Mesenchymal stem cell (in vitro differentiated cells and primary cell): Measurements from ENCODE around the gene FURIN.
"Not testable (repeated sequence)": the region's sequence is repeated elsewhere in the genome, so short reads cannot be mapped to it uniquely, and the experiment has no call there.

ENCODE experiments used
- DNase-seq: peaks from one replicate; pipeline ENCODE4 v3.0.0-alpha.2; 2013
- H2AFZ ChIP-seq: one replicate; pipeline ENCODE4 v1.6.1; 2013; ENCODE audit warnings: low read depth, mild to moderate bottlenecking, control low read depth, inconsistent platforms, low read length, moderate library complexity
- H2AK5ac ChIP-seq: 2 replicates; pipeline ENCODE4 v1.6.1; 2013; ENCODE audit warnings: low read length, moderate library complexity, mild to moderate bottlenecking, inconsistent platforms; ENCODE audit not compliant: severe bottlenecking
- H2BK120ac ChIP-seq: one replicate; pipeline ENCODE4 v1.6.1; 2013; ENCODE audit warnings: low read depth, mild to moderate bottlenecking, inconsistent platforms, low read length, moderate library complexity
- H2BK12ac ChIP-seq, 2 experiments: one replicate each; pipeline ENCODE4 v1.6.1; 2013; ENCODE audit warnings: inconsistent platforms in 2 of 2, low read length in 2 of 2, mild to moderate bottlenecking in 2 of 2, moderate library complexity in 2 of 2, control low read depth in 1 of 2
- H2BK15ac ChIP-seq: one replicate; pipeline ENCODE4 v1.6.1; 2013; ENCODE audit warnings: mild to moderate bottlenecking, low read depth, inconsistent platforms; ENCODE audit not compliant: poor library complexity, severe bottlenecking
- H2BK5ac ChIP-seq: 2 replicates; pipeline ENCODE4 v1.6.1; 2013; ENCODE audit warnings: low read depth, mild to moderate bottlenecking, low read length, control low read depth, inconsistent platforms; ENCODE audit not compliant: poor library complexity, severe bottlenecking
- H3K14ac ChIP-seq, 2 experiments: one replicate each; pipeline ENCODE4 v1.6.1; 2013; ENCODE audit warnings: inconsistent platforms in 2 of 2, low read length in 2 of 2, control low read depth in 1 of 2, mild to moderate bottlenecking in 1 of 2, moderate library complexity in 1 of 2
- H3K18ac ChIP-seq, 2 experiments: one replicate each; pipeline ENCODE4 v1.6.1; 2013; ENCODE audit warnings: inconsistent platforms in 2 of 2, low read length in 2 of 2, control low read depth in 1 of 2, low read depth in 1 of 2, mild to moderate bottlenecking in 1 of 2
- H3K23ac ChIP-seq, 2 experiments: one replicate each; pipeline ENCODE4 v1.6.1; 2013; ENCODE audit warnings: inconsistent platforms in 2 of 2, low read length in 2 of 2, mild to moderate bottlenecking in 2 of 2, moderate library complexity in 2 of 2, control low read depth in 1 of 2
- H3K27ac ChIP-seq: 2 replicates; pipeline ENCODE4 v1.5.1; 2013; ENCODE audit warnings: mild to moderate bottlenecking, moderate library complexity, low read length, control low read depth, inconsistent platforms; ENCODE audit not compliant: poor library complexity, severe bottlenecking
- H3K27me3 ChIP-seq, 2 experiments: 2 replicates each; pipeline versions ENCODE4 v1.6.1 to v1.7.0; 2013; ENCODE audit warnings: low read length in 2 of 2, mild to moderate bottlenecking in 2 of 2, moderate library complexity in 2 of 2, control low read depth in 1 of 2, inconsistent platforms in 1 of 2; ENCODE audit not compliant: control insufficient read depth in 1 of 2, insufficient read depth in 1 of 2
- H3K36me3 ChIP-seq, 2 experiments: 2 replicates each; pipeline versions ENCODE4 v1.6.1 to v1.7.0; 2013; ENCODE audit warnings: low read length in 2 of 2, control low read depth in 1 of 2, inconsistent platforms in 1 of 2, low read depth in 1 of 2, mild to moderate bottlenecking in 1 of 2; ENCODE audit not compliant: insufficient read depth in 2 of 2, control insufficient read depth in 1 of 2
- H3K4ac ChIP-seq, 2 experiments: one replicate each; pipeline ENCODE4 v1.6.1; 2013; ENCODE audit warnings: inconsistent platforms in 2 of 2, low read length in 2 of 2, mild to moderate bottlenecking in 2 of 2, moderate library complexity in 2 of 2, control low read depth in 1 of 2, low read depth in 1 of 2
- H3K4me1 ChIP-seq: 2 replicates; pipeline ENCODE4 v1.6.1; 2013; ENCODE audit warnings: low read depth, low read length, control low read depth; ENCODE audit not compliant: control insufficient read depth, insufficient read depth
- H3K4me2 ChIP-seq: 2 replicates; pipeline ENCODE4 v1.6.1; 2013; ENCODE audit warnings: low read length, mild to moderate bottlenecking, inconsistent platforms; ENCODE audit not compliant: poor library complexity, severe bottlenecking
- H3K4me3 ChIP-seq, 2 experiments: 2 replicates each; pipeline versions ENCODE4 v1.5.1 to v1.7.0; 2013; ENCODE audit warnings: low read length in 2 of 2, mild to moderate bottlenecking in 2 of 2, control low read depth in 1 of 2, low read depth in 1 of 2; ENCODE audit not compliant: insufficient read depth in 1 of 2
- H3K79me1 ChIP-seq: replicated peaks from 2 replicates; pipeline ENCODE4 v1.6.1; 2013; ENCODE audit warnings: mild to moderate bottlenecking, control low read depth, low read length, inconsistent platforms; ENCODE audit not compliant: poor library complexity, severe bottlenecking
- H3K9ac ChIP-seq: 2 replicates; pipeline ENCODE4 v1.7.0; 2013; ENCODE audit warnings: mild to moderate bottlenecking, low read length, moderate library complexity
- H3K9me3 ChIP-seq: 2 replicates; pipeline ENCODE4 v1.7.0; 2013; ENCODE audit warnings: mild to moderate bottlenecking, low read length; ENCODE audit not compliant: control insufficient read depth
- H4K8ac ChIP-seq: one replicate; pipeline ENCODE4 v1.6.1; 2013; ENCODE audit warnings: inconsistent platforms, mild to moderate bottlenecking, low read length, moderate library complexity
- H4K91ac ChIP-seq: one replicate; pipeline ENCODE4 v1.6.1; 2013; ENCODE audit warnings: mild to moderate bottlenecking, low read length, inconsistent platforms
- WGBS: methylation state at CpG from one replicate; pipeline ENCODE4 v1.1.7; 2013; ENCODE audit warnings: mixed read lengths; 5-methylcytosine and 5-hydroxymethylcytosine counted together

Gene FURIN

GRCh38 chr15:90921887-90922286 lies 53.5 kb downstream of the FURIN start:
- WGBS, result 97% methylated on average over 1 of the region's 4 CpGs
- Histone ChIP-seq H3K9me3 (no peaks in the 10 kb centered on the region), H2BK15ac (no peak overlapping the region), H3K18ac (no peak overlapping the region), H2AFZ (no peak overlapping the region), H4K91ac (no peak overlapping the region), H2BK5ac (no peak overlapping the region), H3K23ac (no peak overlapping the region), H3K9ac (no peak overlapping the region), H3K79me1 (no peaks in the 10 kb centered on the region), H3K4me1 (no peaks in the 10 kb centered on the region), H3K4ac (no peak overlapping the region), H2BK12ac (no peak overlapping the region), H3K14ac (no peak overlapping the region), H4K8ac (no peak overlapping the region), H2BK120ac (no peak overlapping the region), H3K4me2 (no peak overlapping the region), H3K4me3 (no peak overlapping the region), H3K36me3 (peaks cover 34 to 44% of the 10 kb centered on the region in 2 experiments), H3K27me3 (no peaks in the 10 kb centered on the region), H2AK5ac (no peak overlapping the region), H3K27ac (no peak overlapping the region)
- DNase-seq, result no peak

DNA sequence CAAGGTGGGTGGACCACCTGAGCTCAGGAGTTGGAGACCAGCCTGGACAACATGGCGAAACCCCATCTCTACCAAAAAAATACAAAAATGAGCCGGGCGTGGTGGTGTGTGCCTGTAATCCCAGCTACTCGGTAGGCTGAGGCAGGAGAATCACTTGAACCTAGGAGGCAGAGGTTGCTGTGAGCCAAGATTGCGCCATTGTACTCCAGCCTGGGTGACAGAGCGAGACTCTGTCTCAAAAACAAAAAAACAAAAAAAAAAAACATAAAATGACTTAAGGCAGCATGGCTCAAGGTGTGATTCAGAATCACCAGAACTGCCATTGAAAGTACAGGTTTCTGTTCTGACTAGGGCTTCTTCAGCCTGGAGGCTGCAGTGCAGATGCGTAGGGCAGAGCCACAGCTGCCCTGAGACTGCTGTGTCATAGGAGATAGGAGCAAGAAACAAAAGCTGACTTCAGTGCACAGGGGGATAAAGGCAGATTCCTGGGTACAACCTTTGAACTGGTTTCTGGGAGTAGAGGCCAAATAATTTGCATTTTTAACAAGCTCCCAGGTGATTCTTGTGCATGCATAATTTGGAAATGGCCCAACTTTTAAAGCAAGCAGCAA lies 54.4 kb downstream of the FURIN start:
- H2BK120ac ChIP-seq, H2BK15ac ChIP-seq, H2AK5ac ChIP-seq, H3K4me2 ChIP-seq, H3K27ac ChIP-seq, DNase-seq, H3K9me3 ChIP-seq, H3K23ac ChIP-seq, H3K9ac ChIP-seq, H4K8ac ChIP-seq, H3K4me3 ChIP-seq, H2BK5ac ChIP-seq, H2BK12ac ChIP-seq, H3K79me1 ChIP-seq, H3K27me3 ChIP-seq, H3K14ac ChIP-seq, H2AFZ ChIP-seq, H3K4me1 ChIP-seq, H4K91ac ChIP-seq, H3K18ac ChIP-seq, H3K4ac ChIP-seq: not testable (repeated sequence)
- WGBS, result 90% methylated on average over 5 of the region's 7 CpGs
- H3K36me3 ChIP-seq, result peaks cover 27 to 35% of the 10 kb centered on the region in 2 experiments

- Histone ChIP-seq H2BK12ac (no peak overlapping the region), H3K36me3 (peaks cover 13 to 20% of the 10 kb centered on the region in 2 experiments), H3K23ac (no peak overlapping the region), H3K27me3 (no peaks in the 10 kb centered on the region), H3K4ac (no peak overlapping the region), H3K9me3 (no peaks in the 10 kb centered on the region), H3K14ac (no peak overlapping the region), H3K18ac (no peak overlapping the region), H4K8ac (no peak overlapping the region), H3K4me3 (no peak overlapping the region), H3K4me2 (no peak overlapping the region), H4K91ac (no peak overlapping the region), H2AK5ac (no peak overlapping the region), H3K9ac (no peak overlapping the region), H3K27ac (no peak overlapping the region), H2AFZ (no peak overlapping the region), H2BK15ac (no peak overlapping the region), H2BK120ac (no peak overlapping the region), H3K4me1 (no peaks in the 10 kb centered on the region), H3K79me1 (no peaks in the 10 kb centered on the region), H2BK5ac (no peak overlapping the region)
- DNase-seq, result no peak
- 92% methylated on average over 4 of the region's 5 CpGs for WGBS
Observed at GRCh38 chr15:90924375-90924774, 56.0 kb downstream of the FURIN start.

DNA sequence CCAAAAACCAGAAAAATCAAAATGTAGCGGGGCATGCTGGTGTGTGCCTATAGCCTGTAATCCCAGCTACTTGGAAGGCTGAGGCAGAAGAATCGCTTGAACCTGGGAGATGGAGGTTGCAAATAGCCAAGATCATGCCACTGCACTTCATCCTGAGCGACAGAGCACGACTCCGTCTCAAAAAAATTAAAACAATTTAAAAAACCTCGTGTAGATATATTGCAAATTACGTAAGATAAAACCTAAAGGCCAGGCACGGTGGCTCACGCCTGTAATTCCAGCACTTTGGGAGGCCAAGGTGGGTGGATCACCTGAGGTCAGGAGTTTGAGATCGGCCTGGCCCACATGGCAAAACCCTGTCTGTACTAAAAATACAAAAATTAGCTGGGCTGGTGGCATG lies 58.4 kb downstream of the FURIN start:
- not testable (repeated sequence) for H3K4me2 ChIP-seq, H3K18ac ChIP-seq, DNase-seq, H3K27me3 ChIP-seq, H2AFZ ChIP-seq, H4K8ac ChIP-seq, H2BK120ac ChIP-seq, H3K79me1 ChIP-seq, H3K4me1 ChIP-seq, H3K9me3 ChIP-seq, H2BK5ac ChIP-seq, H3K23ac ChIP-seq, H3K4ac ChIP-seq, H2BK15ac ChIP-seq, H3K36me3 ChIP-seq, H4K91ac ChIP-seq, H3K14ac ChIP-seq, H3K4me3 ChIP-seq, H2BK12ac ChIP-seq, H2AK5ac ChIP-seq, H3K27ac ChIP-seq, H3K9ac ChIP-seq
- WGBS, result 93% methylated on average over 10 of the region's 10 CpGs
